Stimulated activated effector memory CD8-positive, alpha-beta T cell treated with anti-CD3 and anti-CD28 coated beads, Interleukin-12 subunit alpha, Interleukin-12 subunit beta, amount 100 ng/mL, for 72 hours (primary cell): ENCODE data around the gene ITGA11.

Source experiments
- ATAC-seq: fragments of 150-1000 bp; cut with Tn5 transposase; 2 replicates; pipeline ENCODE4 v1.10.0; 2021
- DNase-seq, 2 donors: peaks; one replicate each; pipeline ENCODE4 v3.0.0; 2021 to 2022; ENCODE audit warnings: low spot score in 2 of 2
- H3K27ac Mint-ChIP-seq: one replicate; pipeline ENCODE4 v1.8.0; 2022; ENCODE audit warnings: mild to moderate bottlenecking, mixed read lengths
- H3K36me3 Mint-ChIP-seq: one replicate; pipeline ENCODE4 v1.8.0; 2022; ENCODE audit warnings: mild to moderate bottlenecking, mixed read lengths
- H3K4me1 Mint-ChIP-seq: one replicate; pipeline ENCODE4 v1.8.0; 2022; ENCODE audit warnings: mixed read lengths
- H3K4me3 Mint-ChIP-seq: one replicate; pipeline ENCODE4 v1.8.0; 2022; ENCODE audit warnings: mild to moderate bottlenecking, mixed read lengths
- H3K9me3 Mint-ChIP-seq: one replicate; pipeline ENCODE4 v1.8.0; 2022; ENCODE audit warnings: mixed read lengths

Gene ITGA11

GRCh38 chr15:68278595-68279405 lies 153.2 kb downstream of the ITGA11 start:
- Mint-ChIP-seq H3K4me1 (peaks cover 47% of the 10 kb centered on the region), H3K9me3 (no peaks in the 10 kb centered on the region), H3K4me3 (peak overlapping the region; percentile 99), H3K27ac (peak overlapping the region; percentile 100), H3K36me3 (peaks cover 30% of the 10 kb centered on the region)
- DNase-seq (no peak), ATAC-seq (no peak)

GRCh38 chr15:68278345-68278594 lies 153.7 kb downstream of the ITGA11 start:
- H3K4me1 Mint-ChIP-seq: peaks cover 47% of the 10 kb centered on the region
- H3K4me3 Mint-ChIP-seq: peak overlapping the region; percentile 99
- peak overlapping the region; percentile 100 for H3K27ac Mint-ChIP-seq
- H3K36me3 Mint-ChIP-seq: peaks cover 25% of the 10 kb centered on the region
- ATAC-seq: no peak
- no peaks in the 10 kb centered on the region for H3K9me3 Mint-ChIP-seq
- DNase-seq: no peak

GRCh38 chr15:68277603-68278344 lies 154.2 kb downstream of the ITGA11 start, which contains the start of gene FEM1B:
FEM1B (plus strand) TSS chr15:68277745; CDS start chr15:68278418, 673 bp downstream.
- DNase-seq (peak; percentile 78 to 94), ATAC-seq (peak; percentile 91)
- Mint-ChIP-seq H3K4me1 (peaks cover 47% of the 10 kb centered on the region), H3K9me3 (no peaks in the 10 kb centered on the region), H3K36me3 (peaks cover 23% of the 10 kb centered on the region), H3K27ac (peak within 1 kb of the TSS; percentile 100), H3K4me3 (peak within 1 kb of the TSS; percentile 99)

GRCh38 chr15:68277131-68277602 lies 154.8 kb downstream of the ITGA11 start:
- H3K4me1 Mint-ChIP-seq: peaks cover 45% of the 10 kb centered on the region
- no peaks in the 10 kb centered on the region for H3K9me3 Mint-ChIP-seq
- ATAC-seq (peak; percentile 1), DNase-seq (no peak)
- H3K4me3 Mint-ChIP-seq: peak overlapping the region; percentile 99
- peak overlapping the region; percentile 100 for H3K27ac Mint-ChIP-seq
- H3K36me3 Mint-ChIP-seq: peaks cover 23% of the 10 kb centered on the region

- H3K4me1 Mint-ChIP-seq: peaks cover 40% of the 10 kb centered on the region
- no peak for DNase-seq
- no peak for ATAC-seq
- H3K27ac Mint-ChIP-seq: peak overlapping the region; percentile 100
- peak overlapping the region; percentile 99 for H3K4me3 Mint-ChIP-seq
- H3K36me3 Mint-ChIP-seq: peaks cover 21% of the 10 kb centered on the region
- no peaks in the 10 kb centered on the region for H3K9me3 Mint-ChIP-seq
Measured at GRCh38 chr15:68276668-68277067, 155.3 kb downstream of the ITGA11 start.

- peaks cover 9% of the 10 kb centered on the region for H3K36me3 Mint-ChIP-seq
- no peak for DNase-seq
- H3K27ac Mint-ChIP-seq: no peak overlapping the region
- H3K9me3 Mint-ChIP-seq: no peaks in the 10 kb centered on the region
- H3K4me3 Mint-ChIP-seq: no peak overlapping the region
- peaks cover 30% of the 10 kb centered on the region for H3K4me1 Mint-ChIP-seq
- no peak for ATAC-seq
Measured at GRCh38 chr15:68275165-68275746, 156.7 kb downstream of the ITGA11 start.

GRCh38 chr15:68274201-68274848 lies 157.6 kb downstream of the ITGA11 start:
- Mint-ChIP-seq H3K36me3 (peaks cover 9% of the 10 kb centered on the region), H3K27ac (no peak overlapping the region), H3K9me3 (no peaks in the 10 kb centered on the region), H3K4me1 (peaks cover 21% of the 10 kb centered on the region), H3K4me3 (no peak overlapping the region)
- no peak for DNase-seq
- ATAC-seq: no peak

GRCh38 chr15:68272721-68273271 lies 159.2 kb downstream of the ITGA11 start:
- H3K4me3 Mint-ChIP-seq: no peak overlapping the region
- peak overlapping the region; percentile 56 for H3K27ac Mint-ChIP-seq
- DNase-seq (no peak), ATAC-seq (no peak)
- no peaks in the 10 kb centered on the region for H3K36me3 Mint-ChIP-seq
- H3K4me1 Mint-ChIP-seq: peaks cover 12% of the 10 kb centered on the region
- no peaks in the 10 kb centered on the region for H3K9me3 Mint-ChIP-seq

GRCh38 chr15:68271854-68272471 lies 160.0 kb downstream of the ITGA11 start:
- no peak overlapping the region for H3K4me3 Mint-ChIP-seq
- no peak for DNase-seq

GRCh38 chr15:68268405-68268804 lies 163.6 kb downstream of the ITGA11 start:
- ATAC-seq: no peak
- Mint-ChIP-seq H3K4me3 (no peak overlapping the region), H3K9me3 (no peaks in the 10 kb centered on the region), H3K4me1 (no peaks in the 10 kb centered on the region), H3K36me3 (no peaks in the 10 kb centered on the region), H3K27ac (no peak overlapping the region)
- no peak for DNase-seq

More at GRCh38 chr15:68271854-68272471, 160.0 kb downstream of the ITGA11 start:
- Mint-ChIP-seq H3K9me3 (no peaks in the 10 kb centered on the region), H3K36me3 (no peaks in the 10 kb centered on the region), H3K4me1 (peaks cover 7% of the 10 kb centered on the region), H3K27ac (no peak overlapping the region)
- no peak for ATAC-seq

GRCh38 chr15:68265674-68266073 lies 166.3 kb downstream of the ITGA11 start:
- no peaks in the 10 kb centered on the region for H3K9me3 Mint-ChIP-seq
- no peak for ATAC-seq
- no peak overlapping the region for H3K27ac Mint-ChIP-seq
- H3K4me1 Mint-ChIP-seq: no peaks in the 10 kb centered on the region
- no peak for DNase-seq
- H3K36me3 Mint-ChIP-seq: no peaks in the 10 kb centered on the region
- H3K4me3 Mint-ChIP-seq: no peak overlapping the region

GRCh38 chr15:68265081-68265480 lies 166.9 kb downstream of the ITGA11 start:
- H3K27ac Mint-ChIP-seq: no peak overlapping the region
- no peak overlapping the region for H3K4me3 Mint-ChIP-seq
- DNase-seq: no peak
- no peaks in the 10 kb centered on the region for H3K4me1 Mint-ChIP-seq
- no peaks in the 10 kb centered on the region for H3K9me3 Mint-ChIP-seq
- no peaks in the 10 kb centered on the region for H3K36me3 Mint-ChIP-seq
- ATAC-seq: no peak

- no peaks in the 10 kb centered on the region for H3K9me3 Mint-ChIP-seq
- no peaks in the 10 kb centered on the region for H3K36me3 Mint-ChIP-seq
- ATAC-seq (no peak), DNase-seq (no peak)
- no peaks in the 10 kb centered on the region for H3K4me1 Mint-ChIP-seq
- H3K4me3 Mint-ChIP-seq: no peak overlapping the region
- H3K27ac Mint-ChIP-seq: no peak overlapping the region
Measured at GRCh38 chr15:68264282-68264681, 167.7 kb downstream of the ITGA11 start.

GRCh38 chr15:68262514-68263356 lies 169.2 kb downstream of the ITGA11 start:
- H3K4me1 Mint-ChIP-seq: no peaks in the 10 kb centered on the region
- no peak overlapping the region for H3K4me3 Mint-ChIP-seq

More at GRCh38 chr15:68262514-68263356, 169.2 kb downstream of the ITGA11 start:
- ATAC-seq (no peak), DNase-seq (no peak)
- Mint-ChIP-seq H3K36me3 (no peaks in the 10 kb centered on the region), H3K27ac (no peak overlapping the region), H3K9me3 (no peaks in the 10 kb centered on the region)
